H1 (cell line): ENCODE measurements around the gene NELFB.

Source experiments
- BCL11A ChIP-seq, 2 experiments: IDR thresholded peaks; one replicate each; pipeline ENCODE4 v1.6.1; 2011; ENCODE audit warnings: low read depth in 2 of 2, low read length in 2 of 2, mild to moderate bottlenecking in 2 of 2
- CEBPB ChIP-seq: IDR thresholded peaks from 2 replicates; pipeline ENCODE4 v1.6.1; 2012; ENCODE audit warnings: low read depth, low read length
- EZH2 ChIP-seq: fragments of 200-600 bp; sonication (generic); IDR thresholded peaks from 2 replicates; pipeline ENCODE4 v1.7.1; 2012; ENCODE audit warnings: low read depth, mild to moderate bottlenecking, moderate library complexity, low read length, inconsistent platforms; ENCODE audit not compliant: severe bottlenecking
- GTF2F1 ChIP-seq: IDR thresholded peaks from 2 replicates; pipeline ENCODE4 v1.6.1; 2012; ENCODE audit warnings: low read depth, low read length, improper control_type of control experiment, borderline replicate concordance
- HDAC6 ChIP-seq: IDR thresholded peaks from one replicate; pipeline ENCODE4 v1.7.1; 2012; ENCODE audit warnings: low read depth, mild to moderate bottlenecking, inconsistent platforms, low read length, moderate library complexity
- POLR2A ChIP-seq, 2 experiments: IDR thresholded peaks; 1 replicate in 1 of 2; 2 replicates in 1 of 2; pipeline ENCODE4 v1.6.1; 2011; ENCODE audit warnings: low read depth in 2 of 2, low read length in 2 of 2, mild to moderate bottlenecking in 2 of 2; ENCODE audit errors: control extremely low read depth in 1 of 2
- RFX5 ChIP-seq: IDR thresholded peaks from 2 replicates; pipeline ENCODE4 v1.6.1; 2011; ENCODE audit warnings: low read depth, low read length, improper control_type of control experiment, borderline replicate concordance
- TAF1 ChIP-seq: IDR thresholded peaks from 2 replicates; pipeline ENCODE4 v1.6.1; 2011; ENCODE audit warnings: mild to moderate bottlenecking, low read depth, low read length
- YY1 ChIP-seq: IDR thresholded peaks from 2 replicates; pipeline ENCODE4 v1.6.1; 2011; ENCODE audit warnings: low read depth, mild to moderate bottlenecking, low read length
- TF ChIP-seq, protein P1 (sequence below), 3 experiments: IDR thresholded peaks; 1 replicate in 2 of 3; 2 replicates in 1 of 3; pipeline versions ENCODE4 v1.5.1 to v1.6.1; 2011; ENCODE audit warnings: low read length in 3 of 3, mild to moderate bottlenecking in 3 of 3, inconsistent platforms in 2 of 3, low read depth in 1 of 3, moderate library complexity in 1 of 3; ENCODE audit not compliant: insufficient read depth in 1 of 3; ENCODE audit errors: control extremely low read depth in 1 of 3

DNA sequence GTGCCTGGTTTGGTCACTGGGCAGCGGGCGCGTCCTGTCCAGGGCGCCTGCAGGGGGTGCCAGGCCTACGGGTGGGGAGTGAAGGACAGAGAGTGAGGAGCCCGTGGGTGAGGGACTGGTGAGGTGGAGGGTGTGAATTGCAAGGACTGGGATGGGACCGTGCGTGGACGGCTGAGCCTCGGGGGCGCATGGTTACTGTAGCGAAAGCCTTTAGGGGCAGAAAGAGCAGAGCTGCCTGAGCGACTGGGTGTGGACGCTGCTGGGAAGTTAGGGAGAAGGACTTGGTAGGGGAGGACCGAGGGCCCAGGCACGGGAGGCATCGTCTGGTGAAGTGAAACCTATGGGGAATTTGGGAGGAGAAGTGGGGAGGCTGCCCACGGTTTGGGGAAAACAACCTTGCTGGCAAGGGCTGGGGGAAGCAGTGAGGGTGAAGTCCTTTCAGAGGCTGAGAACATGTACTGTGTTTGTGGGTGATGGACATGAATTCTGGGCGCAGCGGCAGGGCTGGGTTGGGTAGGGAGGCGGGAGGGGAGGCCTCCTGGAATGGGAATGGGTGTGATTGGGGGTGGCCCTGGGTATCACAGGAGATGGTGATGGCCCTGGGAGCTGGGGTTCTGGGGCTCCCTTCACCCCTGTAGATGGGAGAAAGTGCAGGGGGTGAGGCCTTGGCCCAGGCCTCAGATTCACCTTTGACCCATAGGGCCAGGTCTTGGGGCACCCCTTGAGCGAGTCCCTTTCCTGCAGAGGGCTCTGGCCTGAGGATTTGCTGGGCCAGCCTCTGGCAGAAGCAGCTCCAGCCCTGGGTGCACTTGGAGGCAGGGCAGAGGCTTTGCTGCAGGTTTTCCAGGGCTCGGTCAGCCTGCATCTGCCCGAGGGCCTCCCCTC lies 20.7 kb downstream of the NELFB start:
- no peak for TF ChIP-seq EZH2
- TF ChIP-seq, protein P1, sequence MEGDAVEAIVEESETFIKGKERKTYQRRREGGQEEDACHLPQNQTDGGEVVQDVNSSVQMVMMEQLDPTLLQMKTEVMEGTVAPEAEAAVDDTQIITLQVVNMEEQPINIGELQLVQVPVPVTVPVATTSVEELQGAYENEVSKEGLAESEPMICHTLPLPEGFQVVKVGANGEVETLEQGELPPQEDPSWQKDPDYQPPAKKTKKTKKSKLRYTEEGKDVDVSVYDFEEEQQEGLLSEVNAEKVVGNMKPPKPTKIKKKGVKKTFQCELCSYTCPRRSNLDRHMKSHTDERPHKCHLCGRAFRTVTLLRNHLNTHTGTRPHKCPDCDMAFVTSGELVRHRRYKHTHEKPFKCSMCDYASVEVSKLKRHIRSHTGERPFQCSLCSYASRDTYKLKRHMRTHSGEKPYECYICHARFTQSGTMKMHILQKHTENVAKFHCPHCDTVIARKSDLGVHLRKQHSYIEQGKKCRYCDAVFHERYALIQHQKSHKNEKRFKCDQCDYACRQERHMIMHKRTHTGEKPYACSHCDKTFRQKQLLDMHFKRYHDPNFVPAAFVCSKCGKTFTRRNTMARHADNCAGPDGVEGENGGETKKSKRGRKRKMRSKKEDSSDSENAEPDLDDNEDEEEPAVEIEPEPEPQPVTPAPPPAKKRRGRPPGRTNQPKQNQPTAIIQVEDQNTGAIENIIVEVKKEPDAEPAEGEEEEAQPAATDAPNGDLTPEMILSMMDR (IDR thresholded peaks at IDR 0.05; ENCODE audit: control extremely low read depth in 1 of 3, insufficient read depth in 1 of 3, low read depth in 1 of 3, low read length in 3 of 3) = no peak
- TF ChIP-seq HDAC6 = no peak
- no peak for TF ChIP-seq TAF1
- no peak for TF ChIP-seq RFX5
- TF ChIP-seq POLR2A (IDR thresholded peaks at IDR 0.05; ENCODE audit: control extremely low read depth in 1 of 2, low read depth in 2 of 2, low read length in 2 of 2) = no peak
- no peak for TF ChIP-seq YY1
- no peak for TF ChIP-seq BCL11A (IDR thresholded peaks at IDR 0.05; ENCODE audit: low read depth in 2 of 2, low read length in 2 of 2)
- TF ChIP-seq CEBPB = no peak
- no peak for TF ChIP-seq GTF2F1
